Measurements from ENCODE around the gene VSIG8.
A peak's percentile ranks its signal among the peaks of the same experiment; 100 is the strongest.

VSIG8 gene

GRCh38 chr1:159862031-159862430, 426 bp downstream of the VSIG8 start:
- DNase-seq, result no peak
- in situ Hi-C loops (cut with MboI; ENCODE audit: low pct_unique_long_range_greater_than_20kb, low sequenced_read_pairs), result no loop called here

GRCh38 chr1:159861218-159861617, 1.2 kb downstream of the VSIG8 start:
- in situ Hi-C loops (cut with MboI; ENCODE audit: low pct_unique_long_range_greater_than_20kb, low sequenced_read_pairs), result no loop called here
- DNase-seq, result no peak

GRCh38 chr1:159860456-159860855, 2.0 kb downstream of the VSIG8 start:
- no peak for DNase-seq
- in situ Hi-C loops (cut with MboI; ENCODE audit: low pct_unique_long_range_greater_than_20kb, low sequenced_read_pairs), result no loop called here

- DNase-seq, result no peak
- in situ Hi-C loops (cut with MboI; ENCODE audit: low pct_unique_long_range_greater_than_20kb, low sequenced_read_pairs), result no loop called here
These were observed 2.6 kb downstream of the VSIG8 start for GRCh38 chr1:159859767-159860322.

GRCh38 chr1:159857889-159858288, 4.6 kb downstream of the VSIG8 start:
- no peak for DNase-seq
- in situ Hi-C loops (cut with MboI; ENCODE audit: low pct_unique_long_range_greater_than_20kb, low sequenced_read_pairs), result no loop called here

- no peak for DNase-seq
- in situ Hi-C loops (cut with MboI; ENCODE audit: low pct_unique_long_range_greater_than_20kb, low sequenced_read_pairs), result no loop called here
These were observed 5.9 kb downstream of the VSIG8 start for GRCh38 chr1:159856576-159856975.

- in situ Hi-C loops (cut with MboI; ENCODE audit: low pct_unique_long_range_greater_than_20kb, low sequenced_read_pairs), result no loop called here
- DNase-seq, result no peak
These were observed 6.7 kb downstream of the VSIG8 start for GRCh38 chr1:159855709-159856108.

GRCh38 chr1:159854693-159855192, 7.7 kb downstream of the VSIG8 start:
- peak; percentile 36 for DNase-seq
- in situ Hi-C loops (cut with MboI; ENCODE audit: low pct_unique_long_range_greater_than_20kb, low sequenced_read_pairs), result no loop called here

- no peak for DNase-seq
- in situ Hi-C loops (cut with MboI; ENCODE audit: low pct_unique_long_range_greater_than_20kb, low sequenced_read_pairs), result no loop called here
These were observed 8.3 kb downstream of the VSIG8 start for GRCh38 chr1:159854116-159854692.

- DNase-seq, result no peak
- in situ Hi-C loops (cut with MboI; ENCODE audit: low pct_unique_long_range_greater_than_20kb, low sequenced_read_pairs), result no loop called here
These were observed 8.9 kb downstream of the VSIG8 start for GRCh38 chr1:159853417-159854115.

GRCh38 chr1:159851407-159851806, 11.1 kb downstream of the VSIG8 start:
- in situ Hi-C loops (cut with MboI; ENCODE audit: low pct_unique_long_range_greater_than_20kb, low sequenced_read_pairs), result no loop called here
- DNase-seq, result no peak

GRCh38 chr1:159849626-159850366, 12.7 kb downstream of the VSIG8 start:
- no peak for DNase-seq
- in situ Hi-C loops (cut with MboI; ENCODE audit: low pct_unique_long_range_greater_than_20kb, low sequenced_read_pairs), result no loop called here

GRCh38 chr1:159848326-159848725, 14.1 kb downstream of the VSIG8 start:
- in situ Hi-C loops (cut with MboI; ENCODE audit: low pct_unique_long_range_greater_than_20kb, low sequenced_read_pairs), result no loop called here
- DNase-seq, result no peak

- no peak for DNase-seq
- in situ Hi-C loops (cut with MboI; ENCODE audit: low pct_unique_long_range_greater_than_20kb, low sequenced_read_pairs), result no loop called here
These were observed 15.2 kb downstream of the VSIG8 start for GRCh38 chr1:159847231-159847630.

GRCh38 chr1:159845751-159846629, 16.5 kb downstream of the VSIG8 start:
- DNase-seq, result no peak
- in situ Hi-C loops (cut with MboI; ENCODE audit: low pct_unique_long_range_greater_than_20kb, low sequenced_read_pairs), result no loop called here

- in situ Hi-C loops (cut with MboI; ENCODE audit: low pct_unique_long_range_greater_than_20kb, low sequenced_read_pairs), result no loop called here
- no peak for DNase-seq
These were observed 19.0 kb downstream of the VSIG8 start for GRCh38 chr1:159843459-159843858.

- in situ Hi-C loops (cut with MboI; ENCODE audit: low pct_unique_long_range_greater_than_20kb, low sequenced_read_pairs), result no loop called here
These were observed 20.7 kb downstream of the VSIG8 start for GRCh38 chr1:159841749-159842148.

GRCh38 chr1:159839116-159839849, 23.2 kb downstream of the VSIG8 start:
- in situ Hi-C loops (cut with MboI; ENCODE audit: low pct_unique_long_range_greater_than_20kb, low sequenced_read_pairs), result no loop called here

More at GRCh38 chr1:159841749-159842148, 20.7 kb downstream of the VSIG8 start:
- DNase-seq, result no peak

More at GRCh38 chr1:159839116-159839849, 23.2 kb downstream of the VSIG8 start:
- DNase-seq, result no peak

Data from KBM-7 (cell line).